ENCODE data around the gene WDR38.

GRCh38 chr9:124809741-124810500 lies 43.3 kb upstream of the WDR38 start:
- TF ChIP-seq POLR2AphosphoS5 (IDR thresholded peaks at IDR 0.05; ENCODE audit: borderline replicate concordance, low read depth, low read length) (no peak), EZH2 (IDR thresholded peaks at IDR 0.05) (no peak), FOXP2 (optimal IDR thresholded peaks at IDR 0.05; ENCODE audit: control extremely low read depth, extremely low read length, insufficient read depth) (no peak)

Data from SK-N-MC (cell line).